GM21515 (cell line): Measurements from ENCODE around the gene LITAFD.

Experiments
- ATAC-seq: cut with Tn5 transposase; IDR thresholded peaks from one replicate; pipeline ENCODE4 v1.9.1; 2021; ENCODE audit not compliant: unreplicated experiment

Gene LITAFD

GRCh38 chr16:8855051-8855786, 26.9 kb upstream of the LITAFD start:
- ATAC-seq: no peak

GRCh38 chr16:8855972-8856371, 26.2 kb upstream of the LITAFD start:
- ATAC-seq: no peak

GRCh38 chr16:8858994-8859912, 22.9 kb upstream of the LITAFD start:
- ATAC-seq: no peak

GRCh38 chr16:8859913-8860881, 22.0 kb upstream of the LITAFD start:
- ATAC-seq: no peak

- ATAC-seq: no peak
Measured at GRCh38 chr16:8861563-8862308, 20.4 kb upstream of the LITAFD start.

GRCh38 chr16:8862309-8863130, 19.6 kb upstream of the LITAFD start:
- no peak for ATAC-seq

GRCh38 chr16:8863594-8864424, 18.3 kb upstream of the LITAFD start:
- ATAC-seq: no peak

GRCh38 chr16:8864480-8865110, 17.6 kb upstream of the LITAFD start:
- ATAC-seq: no peak

- no peak for ATAC-seq
Measured at GRCh38 chr16:8865145-8865882, 16.8 kb upstream of the LITAFD start.

- ATAC-seq: no peak
Measured at GRCh38 chr16:8866118-8866883, 15.8 kb upstream of the LITAFD start.

GRCh38 chr16:8866884-8867215, 15.3 kb upstream of the LITAFD start:
- ATAC-seq: no peak

- ATAC-seq: no peak
Measured at GRCh38 chr16:8867216-8867931, 14.8 kb upstream of the LITAFD start.

GRCh38 chr16:8867932-8868415, 14.2 kb upstream of the LITAFD start:
- peak; percentile 9 for ATAC-seq

- ATAC-seq: peak; percentile 57
Measured at GRCh38 chr16:8868416-8869211, 13.5 kb upstream of the LITAFD start, which contains the start of gene CARHSP1. Gene CARHSP1, minus strand, starts transcription at chr16:8869006. Its CDS starts 9,678 bp downstream, at chr16:8859328.
